T-helper 2 cell treated with Interferon-gamma antibody and Interleukin-4, amounts not matched to agents 5 μg/mL and 100 μg/mL, for 36 hours (primary cell): Measurements from ENCODE around the gene MAP1B.

Experiments
- DNase-seq: peaks from one replicate; pipeline ENCODE4 v3.0.0; 2021; ENCODE audit warnings: low spot score
- H3K27ac Mint-ChIP-seq: one replicate; pipeline ENCODE4 v1.8.0; 2021; ENCODE audit warnings: mild to moderate bottlenecking, mixed read lengths
- H3K27me3 Mint-ChIP-seq: one replicate; pipeline ENCODE4 v1.8.0; 2021; ENCODE audit warnings: low read depth, mixed read lengths
- H3K36me3 Mint-ChIP-seq: one replicate; pipeline ENCODE4 v1.8.0; 2021; ENCODE audit warnings: low read depth, mixed read lengths
- H3K4me1 Mint-ChIP-seq: one replicate; pipeline ENCODE4 v1.8.0; 2021; ENCODE audit warnings: low read depth, mixed read lengths
- H3K4me3 Mint-ChIP-seq: one replicate; pipeline ENCODE4 v1.8.0; 2022; ENCODE audit warnings: mild to moderate bottlenecking, moderate library complexity, mixed read lengths
- H3K9me3 Mint-ChIP-seq: one replicate; pipeline ENCODE4 v1.8.0; 2021; ENCODE audit warnings: mixed read lengths

The MAP1B gene

DNA sequence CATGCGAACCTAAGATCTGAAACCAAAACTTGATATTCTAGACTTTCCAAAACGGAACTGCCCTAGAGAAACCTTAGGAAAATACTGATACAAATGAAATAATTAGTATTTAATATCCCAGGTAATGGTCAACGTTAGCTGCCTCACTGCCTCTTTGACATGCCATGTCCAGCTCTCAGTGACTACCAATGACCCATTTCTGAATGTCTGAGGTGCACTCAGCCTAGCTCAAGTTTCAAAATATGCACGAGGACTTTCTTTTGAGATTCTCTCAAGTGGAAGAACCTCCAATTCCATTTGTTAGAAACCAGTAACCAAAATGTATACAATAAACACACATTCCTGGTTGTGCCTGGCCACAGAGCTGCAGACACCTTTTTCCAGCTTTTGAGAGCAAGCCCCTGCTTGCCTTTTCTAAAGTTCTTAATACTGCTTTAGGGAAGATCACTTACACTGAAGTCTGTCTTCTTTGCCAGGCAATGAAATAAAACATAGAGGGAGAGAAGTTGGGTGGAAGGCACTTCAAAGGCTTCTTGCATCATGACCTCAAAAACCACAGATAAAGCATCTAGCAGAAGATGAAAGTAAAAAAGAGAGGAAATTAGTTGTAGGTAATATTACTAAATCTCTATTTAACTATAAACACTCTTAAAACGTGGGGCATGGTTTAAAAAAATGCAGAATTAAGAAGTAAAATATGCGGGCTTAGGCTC, 124.9 kb downstream of the MAP1B start:
- H3K27me3 Mint-ChIP-seq: peaks cover 28% of the 10 kb centered on the region
- peaks cover 52% of the 10 kb centered on the region for H3K36me3 Mint-ChIP-seq
- DNase-seq: no peak
- H3K4me1 Mint-ChIP-seq: peaks cover 25% of the 10 kb centered on the region
- no peak overlapping the region for H3K27ac Mint-ChIP-seq
- peak overlapping the region; percentile 52 for H3K4me3 Mint-ChIP-seq
- no peaks in the 10 kb centered on the region for H3K9me3 Mint-ChIP-seq

DNA sequence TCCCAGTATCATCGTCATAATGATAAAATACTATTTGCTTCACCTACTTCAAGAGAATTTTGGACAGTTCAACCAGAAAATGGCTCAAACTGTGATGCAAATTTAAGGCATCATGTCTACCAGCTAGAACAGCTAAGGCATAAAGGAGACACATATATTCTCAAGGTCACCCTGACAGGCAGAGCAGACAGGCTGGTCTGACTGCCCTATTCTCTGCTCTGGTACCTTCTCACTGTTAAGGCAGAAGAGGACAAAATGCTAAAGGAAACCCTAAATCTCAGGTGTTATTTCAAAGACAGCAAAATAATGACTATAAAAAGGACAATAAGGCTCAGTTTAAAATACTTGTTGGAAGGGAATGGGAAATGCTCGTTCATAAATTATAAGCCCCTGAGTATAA, 125.6 kb downstream of the MAP1B start:
- Mint-ChIP-seq H3K36me3 (peaks cover 50% of the 10 kb centered on the region), H3K9me3 (no peaks in the 10 kb centered on the region), H3K4me1 (peaks cover 25% of the 10 kb centered on the region), H3K27me3 (peaks cover 28% of the 10 kb centered on the region), H3K4me3 (peak overlapping the region; percentile 52), H3K27ac (peak overlapping the region; percentile 21)
- no peak for DNase-seq

DNA sequence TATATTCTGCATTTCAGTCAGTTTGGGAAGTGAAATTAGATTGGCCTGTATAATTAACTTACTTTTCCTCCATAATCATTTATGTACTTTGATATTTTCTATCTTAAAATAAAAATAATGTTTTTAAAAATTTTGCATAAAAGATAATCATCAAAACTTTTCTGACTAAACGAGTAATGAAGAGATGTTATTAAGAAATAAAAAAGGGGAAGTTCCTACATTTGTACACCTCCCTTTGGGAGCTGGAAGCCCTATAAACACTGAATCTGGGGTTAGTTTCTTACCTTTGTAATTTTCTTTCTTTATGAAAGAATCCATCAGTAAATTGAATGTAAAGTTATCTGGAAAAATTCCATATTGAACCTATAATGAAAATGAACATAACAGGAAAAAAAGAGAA, 126.6 kb downstream of the MAP1B start:
- no peak overlapping the region for H3K27ac Mint-ChIP-seq

DNA sequence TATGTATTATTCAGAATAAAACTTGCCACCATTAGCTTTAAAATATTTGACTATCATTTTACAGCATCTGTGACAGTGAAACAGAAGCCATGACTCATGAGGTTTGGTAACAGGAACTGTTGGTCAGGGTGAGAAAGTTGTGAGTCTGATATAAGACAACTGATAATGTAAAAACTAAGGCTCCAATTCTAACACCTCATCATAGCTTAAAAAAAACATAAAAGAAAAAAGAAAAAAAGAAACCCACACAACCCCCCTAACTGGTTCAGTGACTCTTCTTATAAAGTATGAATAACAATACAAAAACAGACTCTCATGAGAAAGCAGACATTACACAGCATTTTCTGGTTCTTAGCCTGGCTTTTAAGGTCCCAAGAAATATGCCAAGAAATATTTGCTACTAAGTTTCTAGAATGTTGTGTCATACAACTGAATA, 127.0 kb downstream of the MAP1B start:
- peak; percentile 43 for DNase-seq
- peak overlapping the region; percentile 27 for H3K4me3 Mint-ChIP-seq
- H3K4me1 Mint-ChIP-seq: peaks cover 25% of the 10 kb centered on the region
- H3K27me3 Mint-ChIP-seq: peaks cover 28% of the 10 kb centered on the region
- peak overlapping the region; percentile 48 for H3K27ac Mint-ChIP-seq
- no peaks in the 10 kb centered on the region for H3K9me3 Mint-ChIP-seq
- peaks cover 51% of the 10 kb centered on the region for H3K36me3 Mint-ChIP-seq

More for the DNA sequence above, 126.6 kb downstream of the MAP1B start:
- H3K4me3 Mint-ChIP-seq: peak overlapping the region; percentile 27
- peaks cover 28% of the 10 kb centered on the region for H3K27me3 Mint-ChIP-seq
- DNase-seq: no peak
- no peaks in the 10 kb centered on the region for H3K9me3 Mint-ChIP-seq
- peaks cover 51% of the 10 kb centered on the region for H3K36me3 Mint-ChIP-seq
- H3K4me1 Mint-ChIP-seq: peaks cover 25% of the 10 kb centered on the region

DNA sequence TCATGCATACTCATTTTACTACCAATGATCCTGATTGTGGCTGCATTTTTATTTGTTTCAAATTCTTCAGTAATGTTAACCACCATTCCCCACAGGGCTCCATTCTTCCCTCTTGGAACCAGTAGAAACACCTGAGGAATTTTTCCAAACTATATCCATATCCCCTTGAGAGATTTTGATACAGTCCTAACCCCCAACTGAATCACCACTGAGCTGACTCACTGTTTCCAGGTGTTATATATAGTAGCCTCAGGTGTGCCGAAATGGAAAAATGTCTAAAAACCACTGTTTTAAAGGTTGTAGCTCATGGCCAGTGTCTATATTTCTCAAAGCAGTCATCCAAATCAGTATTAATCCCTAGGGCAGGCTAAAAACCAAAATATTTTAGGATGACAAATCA, 127.6 kb downstream of the MAP1B start:
- no peak overlapping the region for H3K27ac Mint-ChIP-seq
- no peak for DNase-seq
- H3K9me3 Mint-ChIP-seq: no peaks in the 10 kb centered on the region
- H3K27me3 Mint-ChIP-seq: peaks cover 28% of the 10 kb centered on the region
- H3K36me3 Mint-ChIP-seq: peaks cover 49% of the 10 kb centered on the region
- H3K4me3 Mint-ChIP-seq: no peak overlapping the region
- peaks cover 23% of the 10 kb centered on the region for H3K4me1 Mint-ChIP-seq

DNA sequence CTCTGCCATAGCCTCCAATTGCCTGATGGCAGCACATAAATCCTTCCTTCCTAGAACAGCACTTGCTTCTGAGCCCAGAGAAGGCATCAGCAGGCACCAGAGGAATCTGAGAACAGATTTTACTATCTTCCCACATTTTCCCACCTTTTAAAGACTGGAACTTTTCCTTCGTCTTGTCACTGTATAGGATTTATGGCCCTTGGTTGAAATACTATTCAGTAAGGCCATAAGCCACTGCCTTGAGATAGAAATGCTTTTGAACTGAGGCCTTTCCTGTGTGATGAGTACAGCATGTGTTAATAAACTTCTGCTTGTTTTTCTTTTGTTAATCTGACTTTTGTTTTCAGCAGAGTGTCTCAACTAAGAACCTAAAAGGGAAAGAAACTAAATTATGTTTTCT, 128.4 kb downstream of the MAP1B start:
- Mint-ChIP-seq H3K9me3 (no peaks in the 10 kb centered on the region), H3K4me3 (no peak overlapping the region), H3K4me1 (peaks cover 23% of the 10 kb centered on the region), H3K36me3 (peaks cover 42% of the 10 kb centered on the region), H3K27me3 (peaks cover 22% of the 10 kb centered on the region), H3K27ac (no peak overlapping the region)
- DNase-seq: no peak

DNA sequence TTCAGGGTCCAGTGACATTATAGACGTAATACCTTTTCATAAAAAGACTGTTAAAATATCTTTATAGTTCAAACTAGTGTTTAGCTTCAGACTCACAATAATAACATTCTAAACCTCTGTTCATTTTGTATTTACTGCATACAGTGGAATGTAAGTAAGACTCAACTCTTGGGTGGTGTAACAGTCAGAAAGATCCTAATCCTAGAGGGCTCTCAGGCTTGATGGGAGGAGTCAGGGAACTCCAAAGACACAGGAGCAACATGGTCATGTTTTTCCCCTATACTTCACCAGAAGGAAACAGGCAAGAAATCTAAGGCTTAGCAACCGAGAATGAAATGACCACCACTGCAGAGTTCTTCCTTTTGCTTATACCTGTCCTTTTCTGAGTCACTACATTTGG, 130.1 kb downstream of the MAP1B start:
- DNase-seq: no peak

DNA sequence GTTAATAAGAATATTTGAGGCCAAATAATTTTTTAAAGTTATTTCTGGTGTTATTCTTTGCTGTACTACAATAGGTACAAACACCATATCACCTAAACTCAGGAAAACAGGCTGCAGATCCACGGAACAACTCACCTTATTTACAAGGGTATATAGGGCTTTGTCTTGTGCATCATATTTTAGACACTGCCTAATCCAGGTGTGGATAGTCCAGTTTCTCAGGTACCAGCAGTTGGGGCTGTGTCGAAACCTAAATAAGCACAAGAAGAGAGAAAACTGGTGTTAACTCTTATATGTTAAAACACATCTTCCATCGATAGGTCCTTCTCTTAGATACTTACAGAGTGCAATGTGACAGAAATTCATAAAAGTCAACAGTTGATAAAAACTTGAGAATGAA, 130.6 kb downstream of the MAP1B start:
- no peak for DNase-seq
- peaks cover 13% of the 10 kb centered on the region for H3K4me1 Mint-ChIP-seq
- no peak overlapping the region for H3K27ac Mint-ChIP-seq
- peaks cover 27% of the 10 kb centered on the region for H3K36me3 Mint-ChIP-seq
- no peaks in the 10 kb centered on the region for H3K9me3 Mint-ChIP-seq
- peaks cover 16% of the 10 kb centered on the region for H3K27me3 Mint-ChIP-seq
- no peak overlapping the region for H3K4me3 Mint-ChIP-seq

More for the DNA sequence above, 130.1 kb downstream of the MAP1B start:
- Mint-ChIP-seq H3K27ac (no peak overlapping the region), H3K27me3 (peaks cover 17% of the 10 kb centered on the region), H3K9me3 (no peaks in the 10 kb centered on the region), H3K4me1 (peaks cover 18% of the 10 kb centered on the region), H3K4me3 (no peak overlapping the region), H3K36me3 (peaks cover 29% of the 10 kb centered on the region)

DNA sequence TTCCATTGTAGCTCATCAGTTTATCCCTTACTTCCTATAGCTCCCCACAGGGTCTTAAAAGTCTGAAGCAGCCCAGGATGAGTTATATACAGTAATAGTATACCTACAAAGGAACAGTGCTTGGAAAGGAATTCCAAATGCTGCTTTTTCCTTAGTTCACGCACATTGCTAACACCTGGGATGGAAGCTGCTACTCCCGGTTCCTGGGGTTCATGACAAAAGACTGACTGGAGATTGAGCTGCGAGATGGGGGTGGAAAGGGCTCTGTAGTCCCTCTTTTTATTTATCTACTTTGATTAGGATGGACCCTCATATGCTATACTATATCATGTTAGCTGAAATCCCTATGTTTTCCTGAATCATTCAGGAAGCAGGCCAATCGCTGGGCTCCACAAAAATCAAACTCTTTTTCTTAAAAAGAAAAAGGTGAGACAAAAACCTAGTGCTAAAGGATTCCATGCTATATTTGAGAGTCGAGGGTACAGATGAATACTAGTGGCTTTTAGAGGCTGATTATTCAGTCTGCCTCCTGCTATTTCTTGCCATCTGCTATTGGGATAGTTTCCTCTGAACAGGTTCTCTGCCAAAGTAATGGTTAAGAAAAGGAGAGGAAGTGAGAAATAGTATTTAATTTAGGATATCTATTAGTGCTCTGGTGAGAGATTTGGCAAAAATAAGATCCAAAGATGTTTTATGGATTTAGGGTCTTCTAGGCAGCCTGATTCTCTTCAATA, 131.6 kb downstream of the MAP1B start:
- no peak for DNase-seq
- Mint-ChIP-seq H3K27ac (no peak overlapping the region), H3K36me3 (peaks cover 24% of the 10 kb centered on the region), H3K27me3 (peaks cover 13% of the 10 kb centered on the region), H3K4me1 (peaks cover 10% of the 10 kb centered on the region), H3K4me3 (no peak overlapping the region), H3K9me3 (no peaks in the 10 kb centered on the region)

DNA sequence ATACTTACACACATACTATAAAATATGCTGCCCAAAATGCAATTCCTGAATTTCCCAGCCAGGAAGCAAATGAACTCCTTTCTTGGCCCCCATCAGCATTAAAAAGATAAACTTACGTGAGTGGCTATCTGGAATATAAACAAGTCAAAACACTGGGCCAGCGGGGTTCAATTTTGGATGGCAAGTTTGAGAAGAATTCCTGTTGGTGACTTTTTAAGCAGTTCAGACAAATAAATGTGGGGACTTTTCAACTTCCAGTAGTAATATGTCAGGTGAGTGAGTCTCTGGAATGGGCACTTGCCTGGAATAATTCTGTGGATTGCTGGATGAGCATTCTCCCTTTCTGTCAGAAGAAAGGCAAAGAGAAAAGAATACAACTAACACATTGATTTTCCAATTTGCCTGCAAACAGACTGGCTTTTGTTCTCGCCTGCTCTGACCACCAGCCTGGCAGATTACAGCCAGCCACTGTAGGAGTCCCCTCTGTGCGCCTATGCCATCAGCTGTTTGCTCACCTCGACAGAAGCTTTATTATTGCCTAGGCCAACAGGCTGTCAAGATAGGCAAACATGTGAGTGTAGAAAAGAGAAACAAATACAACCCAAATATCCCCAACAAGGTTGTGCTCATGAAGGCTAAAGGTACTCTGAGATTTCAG, 134.2 kb downstream of the MAP1B start:
- no peak for DNase-seq
- Mint-ChIP-seq H3K27me3 (peaks cover 8% of the 10 kb centered on the region), H3K36me3 (peaks cover 11% of the 10 kb centered on the region), H3K4me3 (no peak overlapping the region), H3K4me1 (peaks cover 10% of the 10 kb centered on the region), H3K27ac (no peak overlapping the region), H3K9me3 (no peaks in the 10 kb centered on the region)

DNA sequence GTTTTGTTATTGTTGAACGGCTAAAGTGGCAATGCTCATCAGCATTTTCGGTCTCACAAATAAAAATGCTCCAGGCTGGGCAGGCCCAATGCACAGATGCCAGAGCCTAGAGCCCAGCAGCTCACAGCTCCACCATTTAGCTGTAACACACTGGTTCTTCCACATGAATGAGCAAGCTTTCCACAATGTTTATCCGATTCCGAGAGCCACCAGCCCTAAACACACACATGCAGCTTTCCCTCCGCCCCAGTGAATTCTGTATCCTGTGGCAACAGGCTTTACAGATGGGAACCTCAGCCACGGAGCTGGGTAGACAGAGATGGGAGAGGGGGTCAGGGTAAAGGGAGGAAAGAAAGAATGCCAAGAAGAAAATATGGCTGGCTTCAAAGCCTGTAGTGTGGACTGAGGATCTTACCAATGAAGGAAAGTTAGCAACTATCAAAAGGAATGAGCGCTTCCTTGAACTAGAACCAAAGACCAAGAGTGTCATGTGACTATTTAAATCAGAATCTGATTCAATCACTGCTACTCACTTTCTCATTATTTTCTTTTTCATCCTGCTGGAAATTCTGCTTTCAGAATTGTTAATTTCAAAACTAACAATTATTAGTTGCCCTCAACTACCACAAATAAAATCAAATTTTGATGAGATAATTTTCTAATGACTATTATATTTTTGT, 135.7 kb downstream of the MAP1B start:
- Mint-ChIP-seq H3K9me3 (no peaks in the 10 kb centered on the region), H3K27me3 (peaks cover 4% of the 10 kb centered on the region), H3K4me3 (no peak overlapping the region), H3K27ac (no peak overlapping the region), H3K36me3 (peaks cover 2% of the 10 kb centered on the region), H3K4me1 (peaks cover 13% of the 10 kb centered on the region)
- DNase-seq: no peak

DNA sequence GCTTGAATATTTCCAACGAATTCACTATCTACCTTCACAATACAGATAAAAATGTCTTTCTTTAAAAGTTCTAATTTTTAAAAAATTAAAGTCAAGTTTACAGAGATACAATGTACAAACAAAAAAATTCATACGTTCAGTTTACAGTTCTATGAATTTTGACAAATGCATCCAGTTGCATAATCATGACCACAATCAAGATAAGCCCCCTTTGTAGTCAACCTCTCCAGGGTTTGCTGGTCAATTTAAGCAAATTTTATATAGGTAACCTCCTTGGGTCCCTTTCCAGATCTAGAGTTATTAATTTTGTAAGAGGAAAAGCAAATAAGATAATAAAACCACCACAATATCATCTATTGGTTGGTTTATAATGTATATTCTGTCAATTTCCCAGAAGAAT, 136.4 kb downstream of the MAP1B start:
- Mint-ChIP-seq H3K9me3 (no peaks in the 10 kb centered on the region), H3K4me1 (peaks cover 13% of the 10 kb centered on the region), H3K27me3 (peaks cover 4% of the 10 kb centered on the region), H3K4me3 (no peak overlapping the region), H3K27ac (no peak overlapping the region), H3K36me3 (no peaks in the 10 kb centered on the region)
- no peak for DNase-seq

DNA sequence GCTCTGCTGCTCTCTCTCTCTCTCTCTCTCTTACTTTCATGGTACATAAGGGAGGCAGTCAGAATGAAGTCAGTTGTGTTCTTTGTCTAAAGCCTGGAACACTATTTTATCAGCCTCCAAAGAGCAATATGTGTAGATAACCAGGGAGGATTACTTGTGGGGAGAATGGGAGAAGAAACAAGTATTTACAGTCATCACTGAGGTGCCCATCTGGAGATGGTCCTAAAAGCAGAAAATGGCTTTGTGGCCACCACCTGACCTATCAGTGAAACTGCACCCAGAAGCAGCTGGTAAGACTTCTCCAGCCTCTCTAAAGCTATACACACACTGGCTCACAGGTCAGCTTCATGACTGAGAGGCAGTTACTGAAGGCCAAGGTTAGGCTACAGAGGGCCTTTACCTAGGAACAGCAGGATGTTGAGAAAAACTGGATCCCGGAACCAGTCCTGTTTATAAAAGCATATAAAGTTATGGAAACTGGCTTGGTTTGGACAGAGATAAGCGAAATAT, 137.6 kb downstream of the MAP1B start:
- Mint-ChIP-seq H3K9me3 (no peaks in the 10 kb centered on the region), H3K4me3 (no peak overlapping the region), H3K27me3 (peaks cover 4% of the 10 kb centered on the region), H3K36me3 (no peaks in the 10 kb centered on the region), H3K27ac (no peak overlapping the region), H3K4me1 (peaks cover 13% of the 10 kb centered on the region)
- no peak for DNase-seq
